H1 (cell line): ENCODE measurements around the gene TAF4. TPM values are rescaled to one million over a fixed set of nuclear protein-coding genes. Genes with fewer than 3 reads are reported as not detected.

ENCODE experiments used
- CTCF ChIA-PET: fragments of 300-600 bp; sonication (Branson Sonifier 250); formaldehyde crosslinking; loops from one replicate; lab custom pipeline; 2021; ENCODE audit not compliant: partially characterized antibody; lab: Charles Lee
- POLR2A ChIA-PET: fragments of 300-600 bp; sonication (Branson Sonifier 250); formaldehyde crosslinking; loops from one replicate; lab custom pipeline; 2021; ENCODE audit warnings: inconsistent platforms; ENCODE audit not compliant: partially characterized antibody; lab: Charles Lee
- DNase-seq, 2 experiments: peaks; one replicate each; pipeline versions ENCODE4 v3.0.0 to v3.0.0-alpha.2; 2010 to 2022; ENCODE audit warnings: low spot score in 2 of 2, low read depth in 1 of 2, mixed read lengths in 1 of 2
- FAIRE-seq: peaks from 2 replicates; lab custom pipeline; 2011; peaks lifted over from hg19 to GRCh38; lab: Jason Lieb, UNC
- H2AFZ ChIP-seq: 2 replicates; pipeline ENCODE4 v1.8.1; 2012; ENCODE audit warnings: low read length, inconsistent platforms
- H2AK5ac ChIP-seq: 2 replicates; pipeline ENCODE4 v1.6.1; 2013; ENCODE audit warnings: low read depth, low read length
- H2BK120ac ChIP-seq: replicated peaks from 2 replicates; pipeline ENCODE3; 2013; ENCODE audit warnings: low read depth, low read length, inconsistent platforms
- H2BK12ac ChIP-seq: 2 replicates; pipeline ENCODE4 v1.6.1; 2013; ENCODE audit warnings: low read depth, low read length
- H2BK15ac ChIP-seq: 2 replicates; pipeline ENCODE4 v1.6.1; 2013; ENCODE audit warnings: low read length
- H2BK20ac ChIP-seq: 2 replicates; pipeline ENCODE4 v1.6.1; 2013; ENCODE audit warnings: low read length
- H2BK5ac ChIP-seq: 2 replicates; pipeline ENCODE4 v1.6.1; 2013; ENCODE audit warnings: low read depth, low read length
- H3K14ac ChIP-seq: 2 replicates; pipeline ENCODE4 v1.6.1; 2013; ENCODE audit warnings: inconsistent platforms; ENCODE audit not compliant: insufficient read length
- H3K18ac ChIP-seq: 2 replicates; pipeline ENCODE4 v1.6.1; 2013; ENCODE audit warnings: low read length; ENCODE audit errors: extremely low read depth
- H3K23ac ChIP-seq: 2 replicates; pipeline ENCODE4 v1.6.1; 2013; ENCODE audit warnings: inconsistent platforms; ENCODE audit not compliant: insufficient read length
- H3K23me2 ChIP-seq: 2 replicates; pipeline ENCODE4 v1.6.1; 2013; ENCODE audit warnings: low read depth, low read length
- H3K27ac ChIP-seq: 2 replicates; pipeline ENCODE4 v1.6.1; 2011; ENCODE audit warnings: low read depth, low read length, inconsistent platforms
- H3K27me3 ChIP-seq, 4 experiments: replicated peaks in 1 of 4; 1 replicate in 1 of 4; 2 replicates in 3 of 4; pipeline versions ENCODE4 v1.6.1 to v1.8.1; 2011 to 2013; ENCODE audit warnings: low read length in 3 of 4, mild to moderate bottlenecking in 3 of 4, inconsistent platforms in 2 of 4, mixed read lengths in 2 of 4, moderate library complexity in 1 of 4; ENCODE audit not compliant: control insufficient read depth in 3 of 4, insufficient read depth in 3 of 4; ENCODE audit errors: extremely low read depth in 1 of 4
- H3K36me3 ChIP-seq, 4 experiments: 2 replicates each; pipeline versions ENCODE4 v1.6.1 to v1.8.1; 2011 to 2013; ENCODE audit warnings: mild to moderate bottlenecking in 4 of 4, low read length in 3 of 4, moderate library complexity in 2 of 4, control low read depth in 1 of 4, inconsistent platforms in 1 of 4; ENCODE audit not compliant: insufficient read depth in 4 of 4, control insufficient read depth in 2 of 4
- H3K4ac ChIP-seq: replicated peaks from 2 replicates; pipeline ENCODE3; 2013; ENCODE audit warnings: low read length, low read depth, mixed read lengths, inconsistent platforms; ENCODE audit not compliant: insufficient read length
- H3K4me1 ChIP-seq, 4 experiments: replicated peaks in 1 of 4; 1 replicate in 1 of 4; 2 replicates in 3 of 4; pipeline versions ENCODE4 v1.6.1 to v1.8.1; 2011 to 2013; ENCODE audit warnings: low read length in 3 of 4, inconsistent platforms in 2 of 4, mixed read lengths in 1 of 4; ENCODE audit not compliant: insufficient read depth in 4 of 4, control insufficient read depth in 3 of 4
- H3K4me2 ChIP-seq, 2 experiments: 2 replicates each; pipeline versions ENCODE4 v1.6.1 to v1.8.1; 2011 to 2013; ENCODE audit warnings: low read depth in 2 of 2, low read length in 2 of 2, control low read depth in 1 of 2, inconsistent platforms in 1 of 2, mild to moderate bottlenecking in 1 of 2; ENCODE audit not compliant: insufficient read depth in 1 of 2
- H3K4me3 ChIP-seq, 4 experiments: fragments of 200-600, 300-600 bp in 1 of 4; sonication (generic), shearing (Covaris generic), sonication (Bioruptor Twin) in 1 of 4; 2 replicates each; pipeline versions ENCODE4 v1.5.1 to v1.8.1; 2011 to 2016; ENCODE audit warnings: low read length in 4 of 4, low read depth in 3 of 4, control low read depth in 2 of 4, inconsistent platforms in 2 of 4, mild to moderate bottlenecking in 2 of 4, mixed read lengths in 1 of 4, moderate library complexity in 1 of 4; ENCODE audit not compliant: insufficient read depth in 2 of 4; ENCODE audit errors: extremely low read depth in 1 of 4
- H3K56ac ChIP-seq: replicated peaks from 2 replicates; pipeline ENCODE3; 2013; ENCODE audit warnings: low read depth, mild to moderate bottlenecking, mixed read lengths, low read length, inconsistent platforms; ENCODE audit not compliant: insufficient read length
- H3K79me1 ChIP-seq: 2 replicates; pipeline ENCODE4 v1.6.1; 2013; ENCODE audit warnings: low read depth, low read length, control low read depth
- H3K79me2 ChIP-seq, 2 experiments: 2 replicates each; pipeline versions ENCODE4 v1.6.1 to v1.8.1; 2012 to 2013; ENCODE audit warnings: low read length in 2 of 2, mild to moderate bottlenecking in 2 of 2, inconsistent platforms in 1 of 2; ENCODE audit not compliant: insufficient read depth in 2 of 2, control insufficient read depth in 1 of 2
- H3K9ac ChIP-seq, 4 experiments: replicated peaks in 1 of 4; 1 replicate in 1 of 4; 2 replicates in 3 of 4; pipeline versions ENCODE4 v1.6.1 to v1.8.1; 2011 to 2013; ENCODE audit warnings: low read depth in 3 of 4, low read length in 3 of 4, control low read depth in 2 of 4, mild to moderate bottlenecking in 2 of 4, moderate library complexity in 2 of 4, inconsistent platforms in 1 of 4; ENCODE audit errors: extremely low read depth in 1 of 4
- H3K9me3 ChIP-seq, 2 experiments: 2 replicates each; pipeline versions ENCODE4 v1.6.1 to v1.8.1; 2012 to 2013; ENCODE audit warnings: mild to moderate bottlenecking in 2 of 2, moderate library complexity in 2 of 2, control low read depth in 1 of 2, inconsistent platforms in 1 of 2, low read depth in 1 of 2, low read length in 1 of 2, mixed read lengths in 1 of 2; ENCODE audit not compliant: insufficient read depth in 2 of 2
- H4K20me1 ChIP-seq, 2 experiments: replicated peaks in 1 of 2; 2 replicates each; pipeline versions ENCODE3 to v1.8.1; 2011 to 2013; ENCODE audit warnings: inconsistent platforms in 2 of 2, low read length in 2 of 2, mild to moderate bottlenecking in 1 of 2; ENCODE audit not compliant: insufficient read depth in 2 of 2, control insufficient read depth in 1 of 2
- H4K5ac ChIP-seq: 2 replicates; pipeline ENCODE4 v1.6.1; 2013; ENCODE audit warnings: low read length, low read depth, mixed read lengths, inconsistent platforms; ENCODE audit not compliant: insufficient read length
- H4K8ac ChIP-seq: 2 replicates; pipeline ENCODE4 v1.8.0; 2013; ENCODE audit warnings: mild to moderate bottlenecking, moderate library complexity, low read length, inconsistent platforms; ENCODE audit not compliant: insufficient read depth; ENCODE audit errors: extremely low read depth
- H4K91ac ChIP-seq: replicated peaks from 2 replicates; pipeline ENCODE3; 2013; ENCODE audit warnings: low read length, mixed read lengths, inconsistent platforms; ENCODE audit not compliant: insufficient read length
- GTF2F1 ChIP-seq: IDR thresholded peaks from 2 replicates; pipeline ENCODE4 v1.6.1; 2012; ENCODE audit warnings: low read depth, low read length, improper control_type of control experiment, borderline replicate concordance
- POLR2AphosphoS5 ChIP-seq: IDR thresholded peaks from 2 replicates; pipeline ENCODE4 v1.6.1; 2011; ENCODE audit warnings: low read depth, low read length
- RBBP5 ChIP-seq: IDR thresholded peaks from 2 replicates; pipeline ENCODE4 v1.7.1; 2012; ENCODE audit warnings: low read depth, mild to moderate bottlenecking, inconsistent platforms, low read length, moderate library complexity, borderline replicate concordance
- SIN3A ChIP-seq, 2 experiments: IDR thresholded peaks in 1 of 2; conservative IDR thresholded peaks in 1 of 2; 2 replicates each; pipeline ENCODE4 v1.6.1; 2011 to 2012; ENCODE audit warnings: low read length in 2 of 2, improper control_type of control experiment in 1 of 2, low read depth in 1 of 2, mild to moderate bottlenecking in 1 of 2
- TAF1 ChIP-seq: IDR thresholded peaks from 2 replicates; pipeline ENCODE4 v1.6.1; 2011; ENCODE audit warnings: mild to moderate bottlenecking, low read depth, low read length
- TAF7 ChIP-seq: optimal IDR thresholded peaks from 2 replicates; pipeline ENCODE3; 2011; ENCODE audit warnings: low read depth, mild to moderate bottlenecking, inconsistent platforms, low read length, moderate library complexity, borderline replicate concordance
- TCF12 ChIP-seq: IDR thresholded peaks from 2 replicates; pipeline ENCODE4 v1.6.1; 2011; ENCODE audit warnings: low read depth, mild to moderate bottlenecking, low read length
- ZNF274 ChIP-seq: IDR thresholded peaks from 2 replicates; pipeline ENCODE4 v1.7.0; 2012; ENCODE audit warnings: low read length, borderline replicate concordance; ENCODE audit errors: extremely low read depth
- WGBS, 2 experiments: shearing (Covaris generic) in 1 of 2; methylation state at CpG; one replicate each; pipeline versions ENCODE4 v1.1.6 to v1.1.7; 2013 to 2015; ENCODE audit warnings: low lambda C conversion rate in 2 of 2, mixed read lengths in 2 of 2, inconsistent platforms in 1 of 2, low coverage in 1 of 2, missing lambda C conversion rate in 1 of 2; ENCODE audit not compliant: insufficient replicate concordance in 2 of 2, insufficient coverage in 1 of 2, insufficient read length in 1 of 2; ENCODE audit errors: extremely low coverage in 1 of 2, missing lambda C conversion rate in 1 of 2; 5-methylcytosine and 5-hydroxymethylcytosine counted together
- long read RNA-seq, 2 experiments: library from RNA in 1 of 2; library from capped mRNA in 1 of 2; stranded (forward); transcript quantifications; one replicate each; pipeline ENCODE4 v2.0.0, GENCODE V29; 2021; ENCODE audit warnings: inconsistent platforms in 1 of 2
- polyA minus RNA-seq, 3 experiments: library from RNA; depleted of rRNA, polyadenylated mRNA; stranded (reverse); fragments of >200 nt; gene quantifications; 1 replicate in 2 of 3; 2 replicates in 1 of 3; pipeline ENCODE4 v1.2.3, GENCODE V29; 2011
- polyA plus RNA-seq, 7 experiments: library from polyadenylated mRNA; depleted of rRNA in 3 of 7; stranded (reverse) in 5 of 7; unstranded in 2 of 7; fragments of >200 nt in 5 of 7; fragments of 200-250 nt in 2 of 7; gene quantifications; 1 replicate in 5 of 7; 2 replicates in 1 of 7; 4 replicates in 1 of 7; pipeline versions ENCODE4 v1.2.1 to v1.2.3, GENCODE V29; 2011 to 2013; ENCODE audit warnings: missing spikeins in 2 of 7, mixed read lengths in 2 of 7
- total RNA-seq: library from RNA; stranded (reverse); fragmentation: NEBNext Ultra II Directional; extraction: Animal tissue kit (Norgen Biotek cat#: 25700); gene quantifications from 2 replicates; pipeline ENCODE4 v1.2.1, GENCODE V29; 2021

The TAF4 gene
- 30.1 and 33.0 TPM in 2 replicates for total RNA-seq
- polyA plus RNA-seq (2011; rRNA removed) = 16.0 and 25.8 TPM in 2 replicates
- polyA plus RNA-seq (2011; cell fraction: cytosol; rRNA removed) = 12.2 TPM
- polyA plus RNA-seq (2011; cell fraction: nucleus; rRNA removed) = 17.4 TPM
- polyA plus RNA-seq (2012, experiment 1 of 2) = 17.8 to 35.7 TPM (median 25.0 TPM) in 4 replicates
- 9.2 TPM for polyA plus RNA-seq (2012, experiment 2 of 2)
- polyA plus RNA-seq (2013, experiment 1 of 2) = 24.0 TPM
- polyA plus RNA-seq (2013, experiment 2 of 2) = 19.7 TPM
- polyA minus RNA-seq (2011; rRNA and poly(A)+ RNA removed) = 4.3 and 4.6 TPM in 2 replicates
- 34.5 TPM for polyA minus RNA-seq (2011; cell fraction: cytosol; rRNA and poly(A)+ RNA removed)
- polyA minus RNA-seq (2011; cell fraction: nucleus; rRNA and poly(A)+ RNA removed) = 16.3 TPM
- long read RNA-seq, experiment 1, partial matches to known transcripts = 22 of 32 reads
- long read RNA-seq, experiment 1, other reads (novel, unspliced or antisense) = 10 of 32 reads
- long read RNA-seq, experiment 2, partial matches to known transcripts = 1 of 2 reads
- long read RNA-seq, experiment 2, other reads (novel, unspliced or antisense) = 1 of 2 reads

GRCh38 chr20:62065674-62066338 is at the start of gene TAF4:
TAF4 (minus strand) TSS chr20:62065881; CDS start chr20:62065810, 71 bp downstream.
- Histone ChIP-seq H3K4me1 (peaks cover 5 to 18% (median 14%) of the 10 kb centered on the region in 4 experiments), H3K79me2 (peaks cover 23 to 36% of the 10 kb centered on the region in 2 experiments; a peak in 3 of 4 replicates), H3K27me3 (no peaks in the 10 kb centered on the region), H3K23ac (no peak within 1 kb of the TSS), H3K36me3 (peaks cover 0 to 4% (median under 1%) of the 10 kb centered on the region in 4 experiments; a peak in 3 of 8 replicates), H3K27ac (peak within 1 kb of the TSS; percentile 87), H3K9me3 (0 out of 4 replicates have a peak, but pooled peaks cover 0 to 3% of the 10 kb centered on the region in 2 experiments), H3K4me3 (peak within 1 kb of the TSS; percentile 51 to 97 (median 72)), H4K20me1 (peaks cover 27 to 28% of the 10 kb centered on the region in 2 experiments), H2BK15ac (no peak within 1 kb of the TSS), H3K23me2 (peaks cover 7% of the 10 kb centered on the region; the same call in 1 of the 2 replicates), H3K18ac (peak within 1 kb of the TSS; percentile 78; the same call in 1 of the 2 replicates), H3K14ac (peak within 1 kb of the TSS; percentile 69), H3K79me1 (peaks cover 5% of the 10 kb centered on the region), H3K9ac (peak within 1 kb of the TSS; percentile 77 to 99 (median 84)), H4K5ac (peak within 1 kb of the TSS; percentile 93), H2BK12ac (no peak within 1 kb of the TSS), H4K8ac (peak within 1 kb of the TSS; percentile 96), H4K91ac (peak within 1 kb of the TSS; percentile 94), H2BK120ac (no peak within 1 kb of the TSS), H3K4me2 (peak within 1 kb of the TSS; percentile 74 to 98), H2AFZ (no peak within 1 kb of the TSS; the same call in 1 of the 2 replicates), H3K4ac (peak within 1 kb of the TSS; percentile 54), H2AK5ac (0 out of 2 replicates have a peak within 1 kb of the TSS, but pooled peaks have one; percentile 82), H3K56ac (peak within 1 kb of the TSS; percentile 27), H2BK20ac (no peak within 1 kb of the TSS), H2BK5ac (peak within 1 kb of the TSS; percentile 63; the same call in 1 of the 2 replicates)
- 0% methylated on average over 12 of the region's 116 CpGs; no CpG with 5 or more reads in 1 of the 2 experiments for WGBS, 2 experiments
- FAIRE-seq (no peak), DNase-seq (peak in 1 of 2 experiments; percentile 80)
- POLR2A ChIA-PET = interaction anchor here (0.9 to 4.5 kb wide), 40 partner anchors 9 to 204 kb away, joined by 3 to 125 read pairs (median 6); partner anchors contain the start of genes LSM14B, PSMA7 and SS18L1
- CTCF ChIA-PET = interaction anchor here (1.1 to 1.5 kb wide), 2 partner anchors 54 to 76 kb away, joined by 3 to 4 read pairs; no protein-coding TSS in a partner anchor
- peak; percentile 97 for TF ChIP-seq TAF7
- peak; percentile 97 for TF ChIP-seq TAF1
- peak; percentile 37; the same call in 1 of the 2 replicates for TF ChIP-seq GTF2F1
- TF ChIP-seq POLR2AphosphoS5 = peak; percentile 44; the same call in 1 of the 2 replicates
- TF ChIP-seq ZNF274 = no peak
- 0 out of 4 replicates have a peak, but pooled peaks of 1 of the 2 experiments have one; percentile 14 for TF ChIP-seq SIN3A (conservative IDR thresholded peaks at IDR 0.05 in 1 of 2, IDR thresholded peaks at IDR 0.05 in 1 of 2; ENCODE audit: low read depth in 1 of 2, low read length in 2 of 2)
- peak; percentile 25; the same call in 1 of the 2 replicates for TF ChIP-seq RBBP5
- no peak for TF ChIP-seq TCF12
